ENCODE measurements around the gene ZRANB3.

DNA sequence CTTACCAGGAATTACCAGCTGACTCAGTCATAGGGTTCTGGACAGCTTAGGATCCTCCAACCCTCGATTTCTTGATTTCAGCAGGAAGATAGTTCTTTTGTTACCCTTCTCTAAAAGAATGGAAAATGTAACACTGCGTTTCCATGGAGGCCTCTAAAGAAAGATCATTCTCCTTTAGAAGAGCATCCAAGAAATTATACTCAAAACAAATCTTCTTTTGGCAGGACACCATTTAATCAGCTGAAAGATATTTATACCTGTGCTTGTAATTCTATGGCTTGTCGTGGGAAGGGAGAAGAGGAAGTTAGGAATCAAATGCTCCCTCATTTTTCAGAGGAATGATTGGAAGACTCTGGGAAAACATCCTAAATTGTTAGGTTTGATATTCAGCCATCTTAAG, 348.4 kb downstream of the ZRANB3 start:
- TF ChIP-seq GATA2 (IDR thresholded peaks at IDR 0.05; ENCODE audit: low read depth, low read length) (no peak), GATA3 (IDR thresholded peaks at IDR 0.05; ENCODE audit: low read depth, low read length) (no peak)

Measured in SH-SY5Y (cell line).